Raji (cell line): ENCODE data around the gene BCL2.

Experiments used
- POLR2A ChIP-seq: IDR thresholded peaks from 2 replicates; pipeline ENCODE4 v1.6.1; 2011; ENCODE audit warnings: low read depth, low read length, control low read depth; ENCODE audit not compliant: insufficient read depth

Gene BCL2

DNA sequence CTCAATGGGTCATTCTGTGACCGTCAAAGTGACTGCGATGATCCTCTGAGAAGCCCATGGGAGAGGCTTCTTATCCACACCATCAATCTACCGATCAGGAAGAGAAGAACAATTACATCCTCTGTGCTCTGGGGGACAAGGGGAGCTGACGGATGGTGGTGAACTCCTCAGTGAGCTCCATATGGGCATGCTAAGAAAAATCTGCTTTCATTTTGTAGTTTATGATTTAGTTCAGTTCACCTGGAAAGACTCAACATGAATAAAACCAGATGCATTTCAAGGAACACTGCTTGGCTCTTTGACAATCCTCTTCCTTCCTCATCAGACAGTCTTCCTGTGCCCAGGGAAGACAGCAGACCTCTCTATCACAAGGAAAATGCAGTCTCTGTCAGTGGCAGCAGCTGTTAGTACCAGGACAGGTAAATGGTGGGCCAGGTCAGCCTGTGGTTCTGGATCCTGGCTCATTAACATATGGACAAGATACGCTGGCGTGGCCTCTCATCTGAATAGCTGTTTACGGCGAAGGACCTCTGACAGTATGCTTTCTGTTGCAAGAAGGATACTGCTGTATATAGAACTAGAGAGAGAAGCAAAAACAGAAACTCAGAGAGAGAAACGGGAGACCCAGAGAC, 176.9 kb downstream of the BCL2 start:
- no peak for TF ChIP-seq POLR2A

DNA sequence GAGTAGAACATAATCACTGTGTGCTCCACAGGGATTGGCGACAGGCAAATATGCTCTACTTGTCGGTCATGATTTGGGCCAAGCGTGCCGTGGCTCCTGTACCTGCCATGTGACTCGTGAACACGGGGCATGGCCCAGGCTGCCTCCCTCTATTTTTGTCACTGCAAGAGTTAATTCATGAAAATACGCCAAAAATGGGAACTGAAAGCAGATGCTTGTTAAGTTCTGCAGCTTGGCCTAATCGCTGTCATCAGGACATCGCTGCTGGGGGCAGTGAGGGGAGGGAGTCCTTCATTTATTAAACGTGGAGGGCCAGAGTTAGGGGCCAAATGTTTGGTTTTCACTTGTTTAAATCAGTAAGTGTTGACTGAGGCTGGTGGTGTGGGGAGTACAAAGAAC, 177.8 kb downstream of the BCL2 start:
- peak; percentile 36; the same call in 1 of the 2 replicates for TF ChIP-seq POLR2A

DNA sequence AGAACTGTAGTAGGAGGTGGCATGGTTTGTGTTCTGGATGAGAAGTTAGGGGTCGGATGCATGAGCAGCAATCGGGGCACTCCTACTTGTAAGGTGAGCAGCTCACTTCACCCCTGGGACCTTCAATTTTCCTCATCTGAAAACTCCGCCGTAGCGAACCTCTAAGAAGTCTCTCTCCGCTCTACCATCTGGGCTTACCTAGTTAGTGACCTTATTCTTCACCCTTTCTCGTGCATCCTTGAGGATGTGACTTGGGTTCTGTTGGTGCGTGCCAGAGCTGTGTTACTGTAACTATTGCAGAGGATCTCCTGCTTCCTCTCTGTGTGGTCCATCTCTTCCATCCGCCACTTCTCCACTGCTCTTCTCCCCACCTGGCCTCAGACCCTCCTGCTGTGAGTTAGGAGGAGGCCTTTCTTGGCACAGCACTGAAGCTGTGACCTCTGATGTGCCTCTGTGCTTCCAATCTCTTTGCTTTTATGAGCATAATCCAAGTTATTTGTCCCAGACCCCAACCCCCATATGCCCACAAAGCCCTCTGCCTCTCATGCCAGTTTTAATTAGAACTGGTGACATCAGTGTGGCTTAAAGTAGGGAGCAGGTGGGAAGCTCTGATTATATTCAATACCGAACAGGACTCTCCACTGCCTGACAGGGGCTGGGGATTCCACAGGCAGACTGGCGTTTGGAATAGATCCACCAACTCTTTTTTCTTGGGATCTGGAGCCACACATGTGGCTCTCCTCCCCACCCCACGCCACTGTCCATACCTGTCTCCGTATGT, 178.4 kb downstream of the BCL2 start:
- no peak for TF ChIP-seq POLR2A

DNA sequence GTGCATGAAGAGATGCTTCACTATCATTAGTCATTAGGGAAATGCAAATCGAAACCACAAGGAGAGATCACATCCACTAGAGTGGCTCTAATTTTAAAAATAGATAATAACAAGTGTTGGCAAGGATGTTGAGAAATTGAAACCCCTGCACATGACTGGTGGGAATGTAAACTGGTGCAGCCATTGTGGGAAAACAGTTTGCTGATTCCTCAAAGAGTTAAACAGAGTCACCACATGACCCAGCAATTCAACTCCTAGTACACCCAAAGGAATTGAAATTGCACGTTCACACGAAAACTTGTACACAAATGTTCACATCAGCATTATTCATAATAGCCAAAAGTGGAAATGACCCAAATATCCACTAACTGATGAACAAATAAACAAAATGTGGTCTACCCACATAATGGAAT, 179.5 kb downstream of the BCL2 start:
- TF ChIP-seq POLR2A = no peak

DNA sequence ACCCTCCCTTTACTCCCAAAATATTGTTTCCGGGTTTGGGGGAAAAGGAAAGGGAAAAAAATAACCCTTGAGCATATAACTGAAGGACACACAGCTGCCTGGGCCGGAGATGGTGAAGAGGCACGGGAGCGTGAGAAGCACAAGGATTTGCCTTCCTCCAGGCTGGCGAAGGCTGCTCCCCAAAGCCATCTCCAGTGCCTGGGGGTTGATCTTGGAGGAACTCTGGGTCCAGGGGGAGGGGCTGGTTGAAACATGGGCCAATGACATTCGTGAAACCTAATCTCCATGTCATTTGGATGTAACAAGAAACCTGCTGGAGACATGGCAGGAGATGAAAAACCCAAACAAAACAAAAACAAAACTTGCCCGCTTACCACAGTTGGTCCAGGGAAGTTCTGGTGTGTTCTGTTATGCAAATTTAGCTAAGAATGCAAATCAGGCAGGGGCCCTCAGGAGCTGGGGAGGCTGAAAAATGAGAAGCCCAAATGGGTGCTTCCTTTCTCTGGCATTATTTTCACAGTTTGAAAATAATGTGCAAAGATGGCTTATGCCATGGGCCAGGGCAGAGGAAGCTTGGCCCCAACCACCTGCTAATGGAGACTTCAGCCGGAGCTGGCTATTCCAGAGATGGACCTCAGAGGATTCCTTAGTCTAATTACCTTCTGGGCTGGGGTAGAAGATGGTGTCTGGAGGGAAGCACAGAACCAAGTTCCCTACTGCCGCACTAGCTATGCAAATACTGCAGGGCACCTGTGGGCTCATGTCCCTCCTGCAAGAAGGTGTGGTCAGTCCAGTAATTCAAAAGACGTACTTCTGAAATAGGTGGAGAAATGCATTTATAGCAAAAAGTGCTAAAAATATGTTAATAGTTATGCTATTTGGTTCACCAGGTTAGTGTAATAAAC, 180.9 kb downstream of the BCL2 start:
- peak; percentile 46; the same call in 1 of the 2 replicates for TF ChIP-seq POLR2A

DNA sequence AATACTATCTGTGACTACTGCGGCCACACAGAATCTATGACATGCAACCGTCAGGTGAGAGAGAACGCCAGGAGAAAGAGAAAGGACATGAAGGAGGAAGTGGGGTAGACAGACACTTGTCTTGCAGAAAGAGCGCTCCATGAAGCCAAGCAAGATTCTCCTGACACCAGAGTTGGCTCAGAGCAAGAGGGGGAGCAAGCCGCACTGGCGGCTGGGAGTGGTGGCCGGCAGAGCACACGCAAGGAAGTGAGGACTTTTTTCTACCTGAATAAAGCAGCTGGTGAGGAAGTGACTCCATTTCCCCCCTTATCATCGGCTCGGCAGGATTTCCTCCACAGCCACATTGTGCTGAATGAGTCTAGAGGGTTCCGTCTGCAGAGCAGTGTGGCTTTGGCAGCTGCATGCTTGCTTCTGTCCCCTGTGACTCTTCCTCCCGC, 181.6 kb downstream of the BCL2 start:
- no peak for TF ChIP-seq POLR2A

DNA sequence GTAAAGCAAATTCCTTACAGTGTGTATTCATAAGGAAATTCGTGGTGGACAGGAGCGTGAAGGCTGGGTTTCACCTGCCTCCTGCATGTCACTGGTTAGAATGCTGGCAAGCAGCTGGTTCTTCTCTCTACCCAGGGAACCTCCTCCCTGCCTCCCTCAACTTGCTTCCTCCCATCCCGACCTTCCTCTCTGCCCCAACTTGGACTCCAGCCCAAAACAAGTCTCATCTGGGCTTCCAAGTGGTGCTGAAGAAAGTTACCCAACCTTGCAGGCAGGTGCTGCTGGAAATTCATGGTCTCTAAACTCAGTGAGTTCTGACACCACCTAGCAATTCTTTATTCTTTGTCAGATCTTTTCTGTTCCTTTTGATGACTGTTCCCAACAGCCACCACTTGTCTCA, 184.5 kb downstream of the BCL2 start:
- TF ChIP-seq POLR2A = no peak

DNA sequence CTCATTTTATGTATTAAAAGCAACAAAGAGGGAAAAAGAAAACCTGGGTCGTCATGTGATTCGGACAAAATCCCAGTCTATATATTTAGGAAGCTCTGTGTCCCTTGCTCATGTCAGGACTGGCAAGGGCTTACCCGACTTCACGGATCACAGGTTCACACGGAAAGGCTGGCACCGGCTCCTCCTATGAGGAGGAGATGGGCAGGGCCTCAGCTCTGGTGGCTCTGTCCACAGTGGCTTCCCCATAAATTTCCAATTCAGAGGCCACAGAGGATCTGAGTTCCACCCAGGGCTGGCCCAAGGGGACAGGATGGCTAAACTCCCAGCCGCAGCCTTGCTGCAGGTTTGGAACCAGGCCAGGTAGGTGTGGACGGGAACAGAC, 186.8 kb downstream of the BCL2 start:
- no peak for TF ChIP-seq POLR2A

DNA sequence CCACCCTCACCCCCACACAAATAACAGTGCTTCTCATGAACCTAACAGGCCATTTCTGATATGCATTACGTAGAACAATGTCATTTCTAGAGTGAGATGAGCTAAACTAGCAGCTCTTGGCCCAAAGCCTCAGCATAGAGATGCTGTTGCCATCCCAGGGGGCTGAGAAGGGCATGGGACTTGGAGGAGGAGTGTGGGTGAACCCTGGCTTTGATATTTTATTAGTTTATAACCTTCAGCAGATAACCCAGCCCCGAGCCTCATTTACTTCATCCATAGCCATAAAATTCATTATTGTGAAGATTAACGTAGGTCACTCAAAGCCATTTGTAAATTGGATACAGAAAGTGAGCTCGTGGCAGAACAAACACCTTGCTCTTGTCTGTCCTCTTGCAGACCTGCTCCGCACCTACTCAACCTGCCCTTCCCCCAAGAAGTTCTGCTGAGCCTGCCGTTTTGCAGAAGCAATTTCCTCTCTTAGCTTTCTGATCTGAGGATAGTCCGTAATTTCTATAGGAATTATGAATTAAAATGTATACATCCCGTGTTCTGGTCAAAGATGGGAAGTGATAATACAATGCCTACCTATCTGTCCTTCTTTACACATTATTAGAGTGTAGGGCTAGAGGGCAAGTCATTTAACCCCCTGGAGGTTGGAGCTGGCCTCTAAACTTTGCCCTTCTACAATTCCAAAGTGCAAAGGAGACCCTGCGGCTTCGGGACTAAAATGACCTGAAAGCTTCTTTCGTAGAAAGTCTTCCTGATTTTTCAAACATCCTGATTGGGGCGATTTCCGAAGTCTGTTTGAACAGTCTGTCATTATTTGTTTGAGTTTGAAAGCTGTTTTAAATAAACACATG, 187.4 kb downstream of the BCL2 start:
- no peak for TF ChIP-seq POLR2A

DNA sequence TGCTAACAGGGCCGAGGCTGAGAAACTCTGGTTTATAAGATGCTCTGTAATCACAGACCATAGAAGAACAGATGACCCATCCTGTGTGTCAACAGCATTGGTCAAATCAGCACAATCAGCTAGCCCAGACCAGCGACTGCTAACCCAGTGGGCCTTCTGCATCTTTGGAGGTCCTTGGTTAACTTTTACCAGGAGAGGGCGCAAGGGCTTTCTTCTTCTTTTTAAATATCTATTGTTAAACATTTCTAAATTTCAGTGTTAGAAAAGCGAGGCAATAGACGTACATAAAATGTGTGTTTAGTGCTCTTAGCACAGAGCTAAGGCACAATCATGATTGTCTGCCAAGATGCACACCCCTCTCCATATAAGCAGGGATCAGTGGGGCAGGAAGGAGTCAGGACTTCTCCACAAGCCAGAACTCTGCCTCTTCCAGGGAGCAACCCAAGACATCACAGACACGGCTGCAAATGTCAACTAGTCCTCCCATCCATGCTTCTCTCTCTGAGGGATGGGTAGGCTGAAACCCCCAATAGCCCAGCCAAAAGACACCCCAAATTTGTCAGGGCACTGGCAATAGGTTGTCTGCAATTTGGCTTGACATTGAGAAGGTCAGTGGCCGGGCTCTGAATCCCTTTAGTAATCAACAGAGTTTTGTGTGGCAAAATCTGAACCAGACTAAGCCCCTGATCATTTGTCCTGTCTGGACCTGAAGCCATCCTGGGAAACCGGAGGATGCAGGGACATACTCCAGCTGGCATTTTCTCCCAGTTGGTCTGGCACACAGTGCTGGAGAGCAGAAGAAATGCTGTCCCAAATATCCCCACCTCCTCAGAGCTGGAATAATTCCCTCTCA, 188.2 kb downstream of the BCL2 start:
- TF ChIP-seq POLR2A = no peak

DNA sequence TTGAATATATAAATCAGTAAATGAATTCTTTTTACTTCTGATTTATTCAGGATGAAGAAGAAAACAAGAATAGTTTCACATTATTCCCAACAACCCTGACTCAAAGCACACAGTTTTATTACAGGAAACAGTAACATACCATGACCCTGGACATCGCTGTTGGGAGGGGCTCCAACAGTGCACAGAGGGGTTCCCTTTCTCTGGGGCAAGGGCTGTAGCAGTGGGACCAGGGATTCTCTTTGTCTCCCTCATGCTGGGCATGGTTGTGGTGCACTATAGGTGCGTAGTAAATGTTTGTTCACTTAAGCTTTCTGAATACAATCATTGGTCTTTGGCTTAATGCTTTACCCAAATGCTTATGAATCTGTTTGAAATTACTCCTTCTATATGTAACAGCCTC, 189.4 kb downstream of the BCL2 start:
- TF ChIP-seq POLR2A = no peak

DNA sequence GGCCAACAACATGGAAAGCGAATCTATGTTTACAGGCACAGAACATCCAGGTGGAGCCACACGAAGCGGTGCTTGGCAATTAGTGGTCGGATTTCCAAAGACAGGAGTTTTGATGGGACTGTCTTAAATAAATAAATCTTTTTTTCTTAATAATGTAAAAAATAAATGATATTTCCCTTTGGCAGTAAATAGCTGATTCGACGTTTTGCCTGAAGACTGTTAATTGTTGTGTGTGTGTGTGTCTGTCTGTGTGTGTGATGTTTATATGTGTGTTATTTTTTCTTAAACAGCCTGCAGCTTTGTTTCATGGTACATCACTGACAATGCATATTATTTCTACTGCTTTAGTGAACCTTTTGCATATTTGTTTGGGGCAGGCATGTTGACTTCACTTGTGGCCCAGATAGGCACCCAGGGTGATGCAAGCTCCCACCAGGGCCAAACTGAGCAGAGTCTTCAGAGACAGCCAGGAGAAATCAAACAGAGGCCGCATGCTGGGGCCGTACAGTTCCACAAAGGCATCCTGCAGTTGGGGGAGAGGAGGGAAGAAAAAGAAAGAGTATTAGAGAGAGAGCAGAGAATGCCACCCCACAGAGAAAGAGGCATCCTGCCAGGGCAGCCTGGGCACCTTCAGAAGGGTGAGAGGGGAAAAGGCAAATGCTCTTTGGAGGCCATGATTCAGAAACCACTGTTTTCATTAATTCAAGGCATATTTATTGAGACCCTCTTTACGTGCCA, 191.2 kb downstream of the BCL2 start:
- TF ChIP-seq POLR2A = no peak
